Measurements from ENCODE around the gene UBE2N.

Gene UBE2N, protein sequence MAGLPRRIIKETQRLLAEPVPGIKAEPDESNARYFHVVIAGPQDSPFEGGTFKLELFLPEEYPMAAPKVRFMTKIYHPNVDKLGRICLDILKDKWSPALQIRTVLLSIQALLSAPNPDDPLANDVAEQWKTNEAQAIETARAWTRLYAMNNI

GRCh38 chr12:93441617-93442410 is at the start of gene UBE2N:
Gene UBE2N (minus strand): TSS chr12:93441947. CDS start chr12:93441884, 63 bp downstream.
- DNase-seq, result peak; percentile 95

DNA sequence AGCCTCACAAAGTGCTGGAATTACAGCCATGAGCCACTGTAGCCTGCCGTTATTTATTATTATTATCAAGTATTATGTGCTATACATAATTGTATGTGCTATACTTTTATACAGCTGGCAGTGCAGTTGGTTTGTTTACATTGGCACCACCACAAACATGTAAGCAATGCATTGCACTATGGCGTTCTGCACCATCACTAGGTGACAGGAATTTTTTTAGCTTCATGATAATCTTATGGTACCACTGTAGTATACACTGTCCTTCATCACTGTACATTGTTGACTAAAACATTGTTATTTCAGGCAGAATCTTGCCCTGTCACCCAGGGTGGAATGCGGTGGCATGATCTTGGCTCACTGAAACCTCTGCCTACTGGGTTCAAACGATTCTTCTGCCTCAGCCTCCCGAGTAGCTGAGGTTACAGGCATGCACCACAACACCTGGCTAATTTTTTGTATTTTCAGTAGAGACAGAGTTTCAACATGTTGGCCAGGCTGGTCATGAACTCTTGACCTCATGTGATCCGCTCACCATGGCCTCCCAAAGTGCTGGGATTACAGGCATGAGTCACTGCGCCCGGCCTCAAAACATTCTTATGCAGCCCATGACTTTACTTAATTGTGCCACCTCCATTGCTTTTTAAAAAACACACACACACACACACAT is 42.7 kb upstream of the UBE2N start:
- DNase-seq, result no peak

DNA sequence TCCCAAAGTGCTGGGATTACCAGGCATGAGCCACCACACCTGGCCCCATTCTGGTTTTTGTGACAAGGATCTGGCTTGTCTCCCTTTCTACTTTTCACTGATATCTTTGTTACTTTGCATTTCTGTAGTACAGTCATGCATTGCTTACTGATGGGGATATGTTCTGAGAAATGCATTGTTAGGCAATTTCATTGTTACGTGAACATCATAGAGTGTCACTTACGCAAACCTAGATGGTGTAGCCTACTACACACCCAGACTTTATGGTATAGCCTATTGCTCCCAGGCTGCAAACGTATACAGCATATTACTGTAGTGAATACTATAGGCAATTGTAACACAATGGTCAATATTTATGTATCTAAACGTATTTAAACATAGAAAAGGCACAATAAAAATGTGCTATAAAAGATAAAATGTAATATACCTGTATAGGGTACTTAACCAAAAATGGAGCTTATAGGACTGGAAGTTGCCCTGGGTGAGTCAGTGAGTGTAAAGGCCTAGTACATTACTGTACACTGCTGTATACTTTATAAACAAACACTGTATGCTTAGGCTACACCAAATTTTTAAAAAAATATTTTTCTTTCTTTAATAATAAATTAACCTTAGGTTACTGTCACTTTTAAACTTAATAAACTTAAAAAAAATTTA is 41.5 kb upstream of the UBE2N start:
- DNase-seq, result no peak

DNA sequence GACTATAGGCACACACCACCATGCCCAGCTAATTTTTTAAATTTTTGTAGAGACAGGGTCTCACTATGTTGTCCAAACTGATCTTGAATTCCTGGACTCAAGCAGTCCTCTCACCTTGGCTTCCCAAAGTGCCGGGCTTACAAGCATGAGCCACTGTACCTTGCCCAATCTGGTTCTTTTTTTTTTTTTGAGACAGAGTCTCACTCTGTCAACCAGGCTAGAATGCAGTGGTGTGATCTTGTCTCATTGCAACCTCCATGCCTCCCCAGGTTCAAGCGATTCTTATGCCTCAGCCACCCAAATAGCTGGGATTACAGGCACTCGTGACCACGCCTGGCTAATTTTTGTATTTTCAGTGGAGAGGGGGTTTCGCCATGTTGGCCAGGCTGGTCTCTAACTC is 41.0 kb upstream of the UBE2N start:
- DNase-seq, result no peak

DNA sequence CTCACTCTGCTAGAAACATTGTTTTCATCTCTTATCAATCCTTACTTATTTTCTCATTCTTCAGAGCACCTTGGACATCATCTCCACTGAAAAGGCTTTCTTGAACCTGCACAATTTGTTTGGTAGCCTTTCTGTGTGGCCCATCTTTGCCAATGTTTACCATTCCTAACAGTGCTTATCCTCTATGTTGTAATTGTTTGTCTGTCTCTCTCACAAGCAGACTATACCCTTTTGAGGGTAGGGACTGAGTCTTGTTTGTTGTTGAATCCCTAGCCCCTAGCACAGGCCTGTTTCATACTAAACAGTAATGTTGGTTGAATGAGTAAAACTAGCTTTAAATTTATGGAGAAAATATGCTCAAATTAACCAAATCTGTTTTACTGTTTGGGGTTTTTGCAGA is 34.8 kb upstream of the UBE2N start:
- DNase-seq, result no peak

DNA sequence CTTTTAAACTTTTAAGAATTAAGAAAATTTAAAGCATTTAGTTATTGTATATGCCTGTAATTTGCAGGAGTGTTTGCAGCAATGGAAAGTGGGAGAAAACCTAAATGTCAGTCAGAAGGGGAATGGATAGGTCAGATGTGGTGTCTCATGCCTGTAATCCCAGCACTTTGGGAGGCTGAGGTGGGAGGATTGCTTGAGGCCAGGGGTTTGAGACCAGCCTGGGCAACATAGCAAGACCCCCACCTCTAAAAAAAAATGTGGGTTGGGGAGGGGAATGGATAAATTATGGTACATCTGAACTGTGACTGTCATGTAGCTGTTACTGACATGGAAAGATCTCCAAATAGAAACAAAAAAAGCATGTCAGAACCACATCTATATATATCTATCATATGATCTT is 27.6 kb upstream of the UBE2N start:
- DNase-seq, result no peak

DNA sequence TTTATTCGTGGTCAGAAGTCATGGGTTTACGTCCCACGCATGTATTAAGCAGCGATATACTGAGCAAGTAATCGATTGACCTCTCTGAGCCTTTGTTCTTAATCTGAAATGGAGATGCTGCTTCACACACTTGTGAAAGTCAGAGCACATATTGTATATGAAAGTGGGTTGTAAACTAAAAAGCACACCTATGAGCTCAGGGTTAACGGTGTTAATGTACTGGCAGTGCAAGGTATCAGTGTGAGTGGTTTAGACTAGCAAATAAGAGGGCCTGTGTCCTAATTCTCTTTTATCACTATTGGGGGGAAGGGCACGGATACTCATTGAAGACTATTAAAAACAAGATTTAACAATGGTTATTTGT is 26.2 kb upstream of the UBE2N start:
- no peak for DNase-seq

GRCh38 chr12:93467351-93468007 is 25.7 kb upstream of the UBE2N start, which contains the start of gene MRPL42:
Gene MRPL42 (plus strand): TSS chr12:93467514. CDS start chr12:93469286, 1,772 bp downstream.
- DNase-seq, result peak; percentile 83

DNA sequence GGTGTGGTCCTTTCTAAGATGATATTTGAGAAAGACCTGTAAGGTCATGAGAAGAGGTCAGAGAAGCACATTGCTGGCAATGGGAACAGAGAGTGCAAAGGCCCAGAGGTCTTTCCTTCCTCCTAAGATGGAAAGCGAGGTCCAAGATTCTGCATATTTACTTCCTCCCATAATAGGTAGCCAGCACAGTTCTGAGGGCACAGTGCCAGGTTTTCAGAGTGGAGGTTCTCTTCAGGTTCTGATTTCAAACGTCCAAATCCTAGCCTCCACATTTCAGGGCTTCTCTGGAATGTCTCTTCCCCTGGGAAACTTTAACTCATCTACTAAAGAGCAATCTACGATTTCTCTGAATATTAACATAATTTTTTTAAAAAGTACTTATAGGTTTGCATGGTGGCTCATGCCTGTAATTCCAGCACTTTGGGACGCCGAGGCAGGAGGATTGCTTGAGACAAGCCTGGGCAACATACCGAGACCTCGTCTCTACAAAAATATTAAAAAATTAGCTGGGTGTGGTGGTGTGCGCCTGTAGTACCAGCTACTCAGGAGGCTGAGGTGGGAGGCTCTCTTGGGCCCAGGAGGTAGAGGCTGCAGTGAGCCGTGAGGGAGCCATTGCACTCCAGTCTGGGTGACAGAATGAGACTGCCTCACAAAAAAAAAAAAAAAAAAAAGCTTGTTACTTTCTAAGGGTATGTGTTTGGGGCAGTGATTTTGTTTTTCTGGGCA is 25.0 kb upstream of the UBE2N start:
- DNase-seq, result no peak

DNA sequence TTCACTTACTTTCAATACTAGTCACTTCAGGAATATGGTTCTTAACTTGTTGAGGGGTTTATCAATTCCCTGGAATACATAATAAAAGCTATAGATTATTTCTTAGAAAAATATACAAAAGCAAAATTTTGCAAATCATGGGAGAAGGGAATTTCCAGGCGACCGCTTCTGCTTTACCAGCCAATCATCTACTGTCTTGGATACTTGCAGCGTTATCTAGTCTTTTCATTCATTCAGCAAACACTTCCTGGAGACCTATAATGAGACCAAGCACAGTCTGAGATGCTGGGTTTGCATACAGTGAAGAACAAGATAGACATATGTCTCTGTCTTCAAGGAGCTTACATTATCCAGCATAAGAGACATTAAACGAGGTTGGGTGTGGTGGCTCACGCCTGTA is 24.1 kb upstream of the UBE2N start:
- no peak for DNase-seq

DNA sequence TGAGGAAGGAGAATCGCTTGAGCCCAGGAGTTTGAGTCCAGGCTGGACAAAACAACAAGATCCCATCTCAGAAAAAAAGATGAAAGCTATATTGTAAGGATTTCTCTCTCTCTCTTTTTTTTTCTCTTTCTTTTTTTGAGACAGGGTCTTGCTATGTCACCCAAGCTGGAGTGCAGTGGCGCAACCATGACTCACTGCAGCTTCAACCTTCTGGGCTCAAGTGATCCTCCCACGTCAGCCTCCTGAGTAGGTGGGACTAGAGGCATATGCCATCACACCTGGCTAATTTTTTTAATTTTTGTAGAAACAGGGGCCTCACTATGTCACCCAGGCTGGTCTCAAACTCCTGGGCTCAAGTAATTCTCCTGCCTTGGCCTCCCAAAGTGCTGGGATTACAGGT is 19.8 kb upstream of the UBE2N start:
- DNase-seq, result no peak

DNA sequence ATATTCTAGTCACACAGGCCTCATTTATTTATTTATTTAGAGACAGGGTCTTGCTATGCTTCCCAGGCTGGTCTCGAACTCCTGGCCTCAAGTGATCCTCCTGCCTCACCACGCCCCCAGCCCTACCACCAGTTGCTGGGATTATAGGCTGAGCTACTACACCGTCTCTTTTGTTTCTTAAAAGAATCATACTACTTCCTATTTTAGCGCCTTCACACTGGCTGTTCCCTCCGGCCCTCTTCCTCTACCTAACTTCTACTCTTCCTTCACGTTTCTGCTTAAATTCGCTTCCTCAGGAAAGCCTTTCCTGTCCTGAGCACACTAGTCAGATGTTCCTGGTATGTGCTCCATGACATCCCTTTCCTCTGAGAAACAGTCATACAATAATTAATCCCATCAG is 19.2 kb upstream of the UBE2N start:
- no peak for DNase-seq

DNA sequence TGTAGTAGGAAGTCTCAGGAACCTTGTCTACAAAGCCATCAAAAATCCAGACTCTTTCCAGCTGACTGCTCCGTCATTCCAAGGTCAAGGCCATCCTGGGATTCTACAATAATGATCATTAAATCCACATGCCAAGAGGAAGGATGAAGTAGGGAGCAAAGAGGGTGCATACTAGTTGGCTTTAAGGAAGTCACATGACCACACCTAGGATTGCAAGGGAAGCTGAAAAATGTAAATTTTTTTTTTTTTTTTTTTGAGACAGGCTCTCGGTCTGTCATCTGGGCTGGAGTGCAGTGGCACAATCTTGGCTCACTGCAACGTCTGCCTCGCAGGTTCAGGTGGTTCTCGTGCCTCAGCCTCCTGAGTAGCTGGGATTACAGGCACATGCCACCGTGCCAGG is 18.3 kb upstream of the UBE2N start:
- DNase-seq, result no peak

DNA sequence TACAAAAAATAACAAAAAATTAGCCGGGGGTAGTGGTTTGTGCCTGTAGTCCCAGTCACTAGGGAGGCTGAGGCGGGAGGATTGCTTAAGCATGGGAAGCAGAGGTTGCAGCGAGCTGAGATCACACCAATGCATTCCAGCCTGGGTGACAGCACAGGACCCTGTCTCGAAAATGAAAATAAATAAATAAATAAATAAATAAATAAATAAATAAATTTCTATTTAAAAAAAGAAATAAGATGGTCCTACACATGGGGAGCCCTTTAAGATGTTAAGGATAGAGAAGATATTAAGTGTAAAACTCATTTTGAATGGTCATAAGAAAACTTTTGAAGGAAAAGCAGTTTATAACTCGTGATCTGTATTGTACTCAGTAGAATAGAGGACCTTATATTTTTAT is 17.4 kb upstream of the UBE2N start:
- no peak for DNase-seq

DNA sequence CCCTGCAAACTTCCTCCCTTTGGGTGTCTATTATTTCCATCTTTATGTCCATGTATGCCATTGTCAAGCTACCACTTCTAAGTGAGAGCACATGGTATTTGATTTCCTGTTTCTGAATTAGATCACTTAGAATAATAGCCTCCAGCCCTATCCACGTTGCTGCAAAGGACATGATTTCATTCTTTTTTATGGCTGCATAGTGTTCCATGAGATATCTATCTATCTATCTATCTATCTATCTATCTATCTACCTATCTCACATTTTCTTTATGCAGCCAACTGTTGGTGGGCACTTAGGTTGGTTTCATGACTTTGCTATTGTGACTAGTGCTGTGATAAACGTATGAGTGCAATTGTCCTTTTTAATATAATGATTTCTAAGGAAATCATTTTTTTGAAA is 14.3 kb upstream of the UBE2N start:
- no peak for DNase-seq

GRCh38 chr12:93453633-93454032 is 11.9 kb upstream of the UBE2N start:
- no peak for DNase-seq

- no peak for DNase-seq
These were observed 9.8 kb upstream of the UBE2N start for GRCh38 chr12:93451423-93452158.

DNA sequence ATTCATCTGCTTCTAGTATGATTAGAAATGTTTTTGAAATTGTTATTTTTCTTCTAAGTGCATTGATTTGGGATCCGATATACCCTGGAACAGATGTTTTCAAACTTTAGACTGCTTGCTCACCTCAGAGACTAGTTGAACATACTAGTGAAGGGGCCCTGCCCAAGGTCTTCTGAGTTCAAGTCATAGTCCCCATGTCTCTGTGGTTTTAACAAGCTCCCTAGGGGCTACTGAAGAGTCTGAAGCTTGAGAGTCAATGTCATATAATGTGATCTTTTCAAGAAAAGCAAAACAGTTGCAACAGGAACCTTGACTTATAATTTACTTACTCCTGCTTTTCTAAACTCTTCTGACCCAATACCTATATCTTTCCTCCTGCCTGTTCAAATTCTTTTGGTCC is 7.5 kb upstream of the UBE2N start:
- no peak for DNase-seq

- no peak for DNase-seq
These were observed 7.0 kb upstream of the UBE2N start for GRCh38 chr12:93448796-93449195.

DNA sequence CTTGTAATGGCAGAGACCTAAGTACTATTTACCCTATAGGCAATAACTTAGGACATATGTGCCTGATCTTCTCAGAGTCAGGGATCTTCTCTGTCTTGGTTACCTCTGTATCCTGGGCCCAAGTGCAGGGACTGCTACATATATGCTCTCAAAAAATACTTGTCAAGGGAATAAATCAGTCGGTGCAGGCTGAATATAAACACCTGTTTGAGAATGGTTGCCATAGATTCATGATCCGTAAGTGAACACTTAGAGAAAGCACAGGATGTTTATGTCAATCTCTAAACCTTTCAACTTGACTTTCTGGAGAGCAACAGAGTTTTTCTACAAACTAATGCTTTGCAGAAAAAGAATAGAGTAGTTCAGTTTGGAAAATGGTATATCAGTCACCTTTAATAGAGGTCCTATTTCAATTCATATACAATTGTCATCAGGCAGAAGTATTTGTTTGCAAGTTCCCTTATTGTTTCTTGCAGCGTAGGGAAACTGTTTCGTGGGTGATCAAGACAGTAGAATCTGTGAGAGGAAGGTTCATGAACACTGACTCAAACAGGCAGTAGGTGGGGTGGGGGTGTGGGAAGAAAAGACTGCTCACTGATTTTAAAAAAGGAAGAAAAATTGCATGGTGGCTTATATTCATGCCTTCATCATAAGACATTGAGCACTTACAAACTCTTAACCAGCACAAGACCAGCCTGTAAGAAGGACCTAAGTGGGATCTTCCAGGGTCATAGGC is 6.0 kb upstream of the UBE2N start:
- no peak for DNase-seq

DNA sequence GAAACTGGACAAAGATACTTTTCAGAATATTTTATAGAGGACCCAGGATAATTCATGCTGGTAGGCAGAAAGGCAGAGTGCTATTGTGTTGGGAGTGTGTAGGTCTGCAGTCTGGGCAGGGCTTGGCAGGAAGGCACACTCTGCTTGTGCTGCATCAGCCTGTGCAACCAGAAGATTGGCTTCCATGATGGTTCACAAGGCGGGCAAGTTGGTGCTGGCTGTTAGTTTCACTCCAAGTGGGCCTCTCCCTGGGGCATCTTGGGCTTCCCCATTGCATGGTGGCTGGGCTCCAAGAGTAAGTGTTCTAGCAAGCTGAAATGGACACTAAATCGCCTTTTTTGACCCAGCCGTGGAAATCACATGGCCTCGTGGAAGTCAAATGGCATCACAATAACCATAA is 1.8 kb upstream of the UBE2N start:
- DNase-seq, result no peak

Data from COR-L47 (cell line).